ENCODE results near the gene AGPAT4. TPM values are rescaled to one million over a fixed set of nuclear protein-coding genes. Genes with fewer than 3 reads are reported as not detected.

Gene AGPAT4
- total and polyA plus RNA-seq, 2 donors (not counting 1 experiment from before 2014, with no cell fraction given), result 4.4 to 6.1 TPM

DNA sequence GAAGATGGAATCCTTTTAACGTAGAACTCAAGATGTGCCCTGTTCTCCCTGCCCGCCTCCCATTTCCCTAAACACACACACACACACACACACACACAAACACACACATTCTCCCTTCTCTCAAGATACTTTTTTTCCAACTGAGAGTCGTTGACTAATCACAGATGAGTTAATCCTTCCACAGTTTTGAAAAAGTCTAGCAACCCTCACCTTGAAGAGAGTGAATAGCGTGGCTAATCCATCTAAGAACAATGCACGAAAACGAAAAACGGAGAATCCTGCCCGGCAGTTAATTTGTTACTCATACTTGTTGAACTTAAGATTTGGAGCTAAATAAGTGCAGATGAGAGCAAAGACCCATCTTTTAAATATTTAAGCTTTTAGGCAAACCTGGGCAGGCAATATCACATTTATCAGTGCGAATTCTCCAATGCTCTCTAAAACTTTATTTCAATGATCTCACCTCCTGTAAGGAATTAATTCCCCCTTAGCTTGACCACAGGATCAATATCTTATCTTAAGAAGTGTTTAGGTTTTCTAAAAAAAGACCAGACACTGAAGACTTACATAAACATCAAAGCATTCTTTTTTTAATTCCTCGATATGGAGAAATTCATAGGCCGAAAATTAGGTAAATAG, 1.1 kb downstream of the AGPAT4 start:
- intact Hi-C loops (cut with micrococcal nuclease), result loop anchor here (5.0 kb wide), 2 partner anchors 100 to 340 kb away; no protein-coding TSS in a partner anchor

More for the DNA sequence above, 1.1 kb downstream of the AGPAT4 start:
- ATAC-seq (ENCODE audit: low read depth) (no peak), DNase-seq (no peak)
- Histone ChIP-seq H3K36me3 (replicated peaks in 1 of 2; ENCODE audit: control extremely low read depth in 1 of 2, control insufficient read depth in 1 of 2, extremely low read depth in 1 of 2, insufficient read depth in 2 of 2, low read length in 1 of 2) (no peaks in the 10 kb centered on the region), H3K27me3 (replicated peaks in 1 of 4; ENCODE audit: control extremely low read depth in 1 of 4, control insufficient read depth in 3 of 4, insufficient read depth in 4 of 4, low read length in 3 of 4) (peaks cover 0 to 5% (median 0%) of the 10 kb centered on the region in 4 experiments), H3K9me3 (ENCODE audit: control extremely low read depth in 1 of 3, control insufficient read depth in 2 of 3, insufficient read depth in 1 of 3, low read length in 2 of 3) (peaks cover 0 to 3% (median 0%) of the 10 kb centered on the region in 3 donors), H3K4me2 (replicated peaks; ENCODE audit: low read depth, low read length, poor library complexity, severe bottlenecking) (peak overlapping the region; percentile 71), H2AFZ (ENCODE audit: insufficient read depth, low read depth, low read length, poor library complexity, severe bottlenecking) (no peak overlapping the region), H4K20me1 (ENCODE audit: control insufficient read depth, insufficient read depth, low read length, poor library complexity, severe bottlenecking) (no peaks in the 10 kb centered on the region), H3K79me2 (ENCODE audit: control insufficient read depth, insufficient read depth, low read length) (peaks cover 6% of the 10 kb centered on the region), H3K27ac (ENCODE audit: low read length in 2 of 2) (peak overlapping the region in 1 of 2 donors; percentile 32), H3K4me3 (ENCODE audit: control extremely low read depth in 1 of 5, extremely low read depth in 1 of 5, insufficient read depth in 1 of 5, low read depth in 2 of 5, low read length in 4 of 5) (peak overlapping the region; percentile 48 to 75 (median 68)), H3K9ac (ENCODE audit: low read length) (peak overlapping the region; percentile 75), H3K4me1 (ENCODE audit: control insufficient read depth in 2 of 2, insufficient read depth in 2 of 2, low read length in 2 of 2) (peaks cover 6 to 15% of the 10 kb centered on the region in 2 donors)
- ChIA-PET CTCF (interaction anchor here (0.7 to 1.1 kb wide), 2 partner anchors 98 to 212 kb away, joined by 3 read pairs; no protein-coding TSS in a partner anchor), POLR2A (no interaction called here)
- H3K4me3 Mint-ChIP-seq, result peak overlapping the region; percentile 90
- no peaks in the 10 kb centered on the region for H3K9me3 Mint-ChIP-seq (ENCODE audit: insufficient read depth)
- 77% methylated on average over 3 of the region's 11 CpGs for WGBS (ENCODE audit: insufficient coverage)
- peak overlapping the region; percentile 74 for H3K27ac Mint-ChIP-seq
- no peak for TF ChIP-seq EZH2 (IDR thresholded peaks at IDR 0.05; ENCODE audit: borderline replicate concordance, insufficient read depth, low read depth, low read length, poor library complexity, severe bottlenecking)
- TF ChIP-seq, protein P1, sequence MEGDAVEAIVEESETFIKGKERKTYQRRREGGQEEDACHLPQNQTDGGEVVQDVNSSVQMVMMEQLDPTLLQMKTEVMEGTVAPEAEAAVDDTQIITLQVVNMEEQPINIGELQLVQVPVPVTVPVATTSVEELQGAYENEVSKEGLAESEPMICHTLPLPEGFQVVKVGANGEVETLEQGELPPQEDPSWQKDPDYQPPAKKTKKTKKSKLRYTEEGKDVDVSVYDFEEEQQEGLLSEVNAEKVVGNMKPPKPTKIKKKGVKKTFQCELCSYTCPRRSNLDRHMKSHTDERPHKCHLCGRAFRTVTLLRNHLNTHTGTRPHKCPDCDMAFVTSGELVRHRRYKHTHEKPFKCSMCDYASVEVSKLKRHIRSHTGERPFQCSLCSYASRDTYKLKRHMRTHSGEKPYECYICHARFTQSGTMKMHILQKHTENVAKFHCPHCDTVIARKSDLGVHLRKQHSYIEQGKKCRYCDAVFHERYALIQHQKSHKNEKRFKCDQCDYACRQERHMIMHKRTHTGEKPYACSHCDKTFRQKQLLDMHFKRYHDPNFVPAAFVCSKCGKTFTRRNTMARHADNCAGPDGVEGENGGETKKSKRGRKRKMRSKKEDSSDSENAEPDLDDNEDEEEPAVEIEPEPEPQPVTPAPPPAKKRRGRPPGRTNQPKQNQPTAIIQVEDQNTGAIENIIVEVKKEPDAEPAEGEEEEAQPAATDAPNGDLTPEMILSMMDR (IDR thresholded peaks at IDR 0.05), result no peak
- peaks cover 18% of the 10 kb centered on the region for H3K4me1 Mint-ChIP-seq
- H3K27me3 Mint-ChIP-seq, result peaks cover 18% of the 10 kb centered on the region

Measured in B cell (primary cell).